NCI-H82 (cell line): ENCODE measurements around the gene HEYL.
A peak's percentile ranks its signal among the peaks of the same experiment; 100 is the strongest.

Experiments
- DNase-seq: peaks from one replicate; lab custom pipeline; 2025; lab: John Stamatoyannopoulos, UW

Gene HEYL

DNA sequence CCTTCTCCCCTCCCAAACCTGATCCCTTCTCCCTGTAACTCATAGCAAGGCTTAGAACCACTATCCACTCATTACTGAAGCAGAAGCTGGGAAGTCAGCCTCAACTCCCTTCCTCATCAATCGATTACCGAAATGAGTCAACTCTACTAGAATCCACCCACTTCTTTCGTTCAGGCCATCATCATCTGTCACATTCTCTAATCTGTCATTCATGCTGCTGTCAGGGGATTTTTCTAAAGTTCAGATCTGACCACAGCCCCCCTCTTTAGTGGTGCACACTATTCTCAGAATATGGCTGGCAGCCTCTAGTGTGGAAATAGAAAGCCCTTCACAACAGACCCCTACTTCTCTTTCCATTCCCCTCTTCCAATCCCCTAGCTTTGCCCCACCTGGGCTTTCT, 27.3 kb upstream of the HEYL start:
- DNase-seq = no peak

DNA sequence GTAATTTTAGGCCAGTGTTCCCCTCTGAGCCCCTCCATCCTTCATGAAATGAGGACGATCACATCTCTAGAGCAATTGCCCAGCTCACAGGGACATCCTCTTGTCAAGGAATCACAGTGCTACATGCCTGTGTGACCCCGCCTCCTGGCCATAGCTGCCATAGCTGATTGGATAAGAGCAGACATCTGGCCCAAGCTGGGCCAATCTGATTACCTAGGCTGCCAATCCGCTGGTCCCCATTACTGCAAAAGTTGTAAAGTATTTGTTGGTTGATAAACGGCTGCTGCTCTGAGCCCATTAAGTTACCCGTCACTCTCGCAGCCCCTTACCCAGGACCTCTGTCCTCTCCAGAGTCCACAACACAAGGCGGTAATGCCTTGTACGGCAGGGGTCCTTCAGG, 24.1 kb upstream of the HEYL start:
- peak; percentile 73 for DNase-seq

DNA sequence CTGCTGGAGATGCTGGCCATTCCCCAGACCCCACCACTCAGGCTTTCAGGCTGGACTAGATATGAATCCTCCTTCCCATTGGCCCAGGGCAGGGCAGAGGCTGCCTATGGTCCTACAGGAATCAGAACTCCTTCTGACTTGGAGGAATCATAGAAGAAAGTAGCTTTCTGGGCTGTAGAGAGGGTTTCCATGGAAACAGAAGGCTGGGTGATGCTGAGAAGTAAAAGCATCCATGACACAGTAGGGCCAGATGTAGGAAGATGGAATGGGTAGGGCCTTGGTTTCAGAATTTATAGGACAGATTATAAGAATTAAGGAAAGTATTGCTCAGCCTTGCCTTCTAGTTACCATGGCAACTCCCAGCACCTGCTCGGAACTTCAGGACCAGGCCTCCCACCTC, 23.4 kb upstream of the HEYL start:
- DNase-seq = no peak

DNA sequence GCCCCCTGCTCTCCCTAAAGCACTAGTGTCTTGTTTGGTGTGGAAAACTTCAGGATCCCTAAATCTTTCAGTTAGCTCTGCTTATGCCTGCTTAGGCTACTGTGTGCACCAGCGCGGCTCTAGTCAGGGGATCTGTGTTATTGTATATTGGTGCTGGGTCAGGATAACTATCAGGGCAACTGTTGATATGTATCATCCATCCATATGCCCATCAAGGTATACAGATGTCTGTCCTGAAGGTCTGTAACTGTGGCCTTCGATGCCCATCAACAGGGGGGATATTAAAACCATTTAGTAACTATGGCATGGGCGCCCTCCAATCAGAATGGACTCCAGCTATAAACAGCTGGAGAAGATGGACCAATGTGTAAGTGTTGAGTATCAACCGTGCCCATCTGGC, 20.1 kb upstream of the HEYL start:
- no peak for DNase-seq

DNA sequence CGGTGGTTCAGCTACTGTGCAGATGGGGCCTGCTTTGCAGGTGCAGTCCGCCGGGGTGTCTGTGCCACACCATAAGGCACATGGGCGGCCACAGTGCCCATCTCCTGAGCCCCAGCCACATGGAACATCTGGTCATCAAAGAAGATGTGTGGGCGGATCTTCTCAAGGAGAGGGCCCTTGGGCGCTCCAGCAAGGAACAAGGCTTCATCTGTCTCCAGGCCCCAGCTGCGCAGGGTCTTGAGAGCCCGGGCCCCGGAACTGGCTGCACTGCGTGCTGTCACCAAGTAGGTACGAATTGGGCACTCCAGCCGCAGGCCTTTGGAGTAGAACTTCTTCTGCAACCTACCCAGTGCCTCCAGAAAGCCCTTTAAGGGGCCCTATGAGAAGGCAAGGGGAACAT, 19.7 kb upstream of the HEYL start:
- no peak for DNase-seq

DNA sequence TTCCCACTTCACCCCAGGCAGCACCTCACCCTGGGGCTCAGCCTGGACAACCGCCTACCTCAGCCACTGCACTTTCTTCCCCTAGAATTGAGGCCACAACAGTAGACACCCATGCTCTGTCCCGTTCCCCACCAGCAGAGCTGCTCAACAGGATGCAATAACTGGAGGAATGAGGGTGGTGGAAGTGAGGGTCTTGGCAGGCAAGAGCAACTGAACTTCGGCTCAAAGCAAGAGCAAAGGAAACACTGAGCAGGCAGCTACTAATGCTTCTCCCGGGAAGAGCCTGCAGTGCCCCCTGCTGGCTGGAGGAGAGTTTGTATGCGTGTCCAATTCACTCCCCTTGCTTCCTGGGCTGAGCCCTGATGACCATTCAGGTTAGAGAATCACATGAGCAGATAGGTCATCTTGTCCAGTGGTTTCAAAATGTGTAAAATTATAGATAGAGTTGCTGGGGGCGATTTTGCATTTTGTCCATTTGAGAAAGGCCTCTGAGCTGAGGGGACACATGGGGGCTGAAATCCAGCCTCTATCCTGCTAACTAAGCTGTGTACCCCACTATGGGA, 18.6 kb upstream of the HEYL start:
- peak; percentile 87 for DNase-seq

DNA sequence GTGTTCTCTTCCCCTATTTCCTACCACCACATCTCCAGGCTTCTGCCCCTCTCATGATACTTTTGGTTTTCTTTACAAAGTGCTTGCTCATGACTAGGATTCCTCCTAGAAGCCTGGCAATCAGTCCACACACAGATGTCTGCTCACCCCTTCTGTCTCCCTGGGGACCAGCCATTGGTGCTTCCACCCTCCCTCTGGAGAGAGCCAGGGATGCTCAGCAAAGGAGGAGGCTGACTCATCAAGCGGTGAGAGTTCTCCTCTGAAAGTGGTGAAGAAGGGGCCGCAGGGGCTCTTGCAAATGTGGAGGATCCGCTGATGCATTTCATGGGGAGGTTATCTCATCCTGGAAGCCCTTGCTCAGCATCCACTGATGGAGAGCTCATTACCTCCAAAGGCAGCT, 18.0 kb upstream of the HEYL start:
- peak; percentile 14 for DNase-seq

DNA sequence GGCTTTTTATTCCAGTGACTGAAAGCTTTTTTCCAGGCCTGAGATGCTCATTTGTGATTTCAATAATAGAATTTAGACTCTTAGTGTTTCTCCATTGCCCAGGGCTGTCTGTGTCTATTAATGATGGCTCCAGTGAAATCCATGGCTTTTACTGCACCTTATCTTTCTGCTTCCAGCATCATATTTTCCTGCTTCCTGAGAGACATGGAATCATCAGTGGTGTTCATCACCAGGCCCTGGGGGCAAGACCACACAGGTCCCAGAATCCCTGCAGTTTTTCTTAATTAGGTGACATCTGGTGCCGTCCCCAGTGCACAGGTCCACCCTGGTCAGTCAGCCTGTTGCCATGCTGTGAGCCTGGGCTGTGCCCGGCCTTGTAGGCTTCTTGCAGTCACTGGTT, 16.9 kb upstream of the HEYL start:
- DNase-seq = no peak

DNA sequence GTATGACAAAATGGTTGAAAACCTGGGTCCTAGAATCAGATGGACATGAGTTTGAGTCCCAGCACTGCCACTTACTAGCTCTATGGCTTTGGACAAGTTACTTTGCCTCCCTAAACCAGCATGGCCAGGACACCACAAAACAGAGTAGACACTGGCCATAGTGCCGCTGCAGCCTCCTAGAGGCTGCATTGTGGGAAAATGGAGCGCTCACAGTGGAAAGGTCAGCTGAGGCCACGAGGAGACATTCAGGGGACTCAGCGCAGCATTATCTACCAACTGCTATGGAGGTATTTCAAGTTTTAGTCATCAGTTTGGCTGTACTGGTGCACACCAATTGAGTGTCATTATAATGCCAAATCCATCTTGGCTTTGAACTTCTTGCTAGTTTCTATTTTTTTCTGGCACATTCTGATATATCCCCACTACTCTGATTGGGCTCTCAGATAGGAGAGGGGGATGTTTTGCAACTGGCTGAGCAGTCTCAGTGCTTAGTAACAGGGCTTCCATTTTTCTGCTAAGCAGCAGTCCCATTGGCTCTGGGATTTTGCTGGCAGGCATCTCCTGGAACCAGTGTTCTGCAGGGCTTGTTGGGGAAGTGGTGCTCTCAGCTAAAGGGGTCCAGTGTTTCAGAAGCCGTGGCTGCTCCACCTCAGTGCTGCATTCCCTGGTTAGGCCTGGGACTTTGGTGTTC, 16.3 kb upstream of the HEYL start:
- no peak for DNase-seq

DNA sequence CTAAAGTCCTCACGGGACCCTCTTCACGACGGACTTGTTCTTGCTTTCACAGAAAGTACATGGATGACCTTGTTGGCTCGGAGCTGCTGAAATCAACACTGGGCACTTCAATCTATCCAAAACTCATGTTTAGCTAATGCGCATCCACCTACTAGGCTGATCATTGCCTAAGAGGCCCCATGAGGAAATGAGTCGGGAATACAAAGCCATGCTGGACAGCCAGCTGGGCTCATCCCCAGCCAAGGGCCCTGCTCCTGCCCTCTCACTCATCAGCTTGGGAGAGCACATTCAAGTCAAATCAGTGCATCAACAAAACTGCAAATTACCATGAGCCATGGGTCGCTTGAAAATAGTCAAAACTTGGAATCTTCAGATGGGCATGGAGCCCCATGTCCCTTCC, 14.8 kb upstream of the HEYL start:
- DNase-seq = no peak

DNA sequence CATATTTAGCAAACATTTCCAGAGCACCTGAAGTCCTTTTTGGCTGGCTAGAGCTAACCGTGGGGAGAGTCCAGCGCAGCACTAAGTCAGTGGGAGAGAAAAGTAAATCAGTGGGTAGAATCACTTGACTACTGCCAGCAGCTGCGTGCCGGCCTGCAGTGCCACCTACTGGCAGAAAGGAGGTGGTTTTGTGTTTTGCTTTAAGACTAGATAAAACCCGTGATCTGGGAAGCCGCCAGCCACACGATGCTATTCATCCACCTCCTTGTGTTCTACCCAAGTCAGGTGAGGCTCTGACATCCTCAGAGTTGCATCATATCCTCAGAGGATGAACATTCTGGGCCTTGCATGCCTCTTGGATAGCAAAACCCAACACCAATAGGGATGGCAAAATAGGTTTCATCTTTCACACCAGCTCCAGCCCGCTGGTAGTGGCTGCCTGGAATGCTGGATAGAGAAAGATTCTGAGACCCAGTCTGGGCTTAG, 14.1 kb upstream of the HEYL start:
- peak; percentile 83 for DNase-seq

DNA sequence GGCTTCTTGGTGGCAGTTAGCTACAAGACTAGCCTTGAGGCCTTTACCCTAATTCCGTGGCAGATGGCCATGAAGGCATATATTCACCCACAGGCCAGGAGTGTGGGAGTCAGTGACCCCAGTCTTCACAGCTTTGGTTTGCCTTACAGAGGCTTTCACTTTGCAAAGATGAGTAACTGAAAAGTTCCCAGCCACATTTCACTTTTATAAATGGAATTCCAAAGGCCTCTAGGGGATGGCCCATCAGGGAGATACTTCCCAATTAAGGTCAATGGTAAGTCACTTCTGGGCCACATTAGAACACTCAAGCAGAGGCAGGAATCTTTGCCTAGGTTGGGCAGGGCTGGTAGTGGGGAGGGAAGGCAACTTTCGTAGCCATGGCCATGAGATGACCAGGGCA, 13.1 kb upstream of the HEYL start:
- no peak for DNase-seq

DNA sequence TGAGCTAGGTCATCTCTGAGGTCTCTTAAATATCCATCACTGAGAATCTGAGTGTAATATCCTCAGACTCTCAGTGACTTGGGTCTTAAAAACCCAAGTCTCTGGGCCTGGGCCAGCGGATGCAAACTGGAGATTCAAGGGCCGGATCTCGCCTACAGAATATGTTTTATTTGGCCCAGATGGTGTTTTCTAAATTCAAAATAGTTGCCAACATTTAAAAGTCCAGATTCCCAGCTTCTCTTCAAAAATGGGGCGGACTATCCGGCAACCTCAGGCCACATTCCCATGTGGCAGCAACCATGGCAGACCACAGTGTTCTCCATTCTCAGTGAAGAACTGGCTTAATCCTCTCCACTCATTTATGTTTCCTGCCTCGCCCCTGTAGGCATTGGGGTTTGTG, 12.7 kb upstream of the HEYL start:
- DNase-seq = no peak

DNA sequence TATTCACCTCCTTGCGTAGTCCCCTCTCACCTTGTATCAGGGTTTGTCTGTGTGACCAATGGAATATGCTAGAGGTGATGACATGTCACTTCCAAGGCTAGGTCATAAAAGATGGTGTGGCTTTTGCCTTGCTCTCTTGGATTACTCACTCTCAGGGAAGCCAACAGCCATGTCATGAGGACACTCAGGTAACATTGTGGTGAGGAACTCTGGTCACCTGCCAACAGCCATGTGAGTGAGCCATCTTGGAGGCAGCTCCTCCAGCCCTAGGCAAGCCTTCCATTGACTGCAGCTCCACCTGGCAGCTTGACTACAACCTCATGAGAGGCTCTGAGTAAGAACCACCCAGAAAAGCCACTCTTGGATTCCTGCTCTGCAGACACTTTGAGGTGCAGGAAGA, 11.0 kb upstream of the HEYL start:
- DNase-seq = no peak

DNA sequence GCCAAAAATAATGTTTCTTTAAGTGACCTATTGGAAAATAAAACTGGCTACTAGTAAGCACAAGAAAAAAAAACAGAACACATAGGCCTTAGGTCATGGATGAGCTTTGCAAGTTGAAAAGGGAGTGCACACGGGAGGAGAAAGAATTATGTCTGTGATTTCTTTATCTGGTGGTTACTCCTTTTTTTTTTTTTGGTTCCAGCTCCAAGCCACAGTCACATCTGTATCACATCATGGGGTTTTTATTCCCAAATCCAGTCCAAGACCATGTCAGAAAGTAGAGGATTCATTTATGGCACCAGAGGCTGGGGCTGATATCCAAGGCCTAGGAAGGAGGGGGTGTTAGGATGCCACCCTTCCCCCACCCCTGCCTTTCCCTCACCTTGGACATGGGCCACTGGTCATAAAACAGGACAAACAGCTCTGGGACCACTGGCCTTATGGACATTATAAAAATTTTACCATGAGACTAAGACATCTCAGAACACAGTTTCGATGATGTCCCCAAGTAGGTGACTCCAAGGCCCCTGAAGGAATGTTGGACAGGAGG, 10.3 kb upstream of the HEYL start:
- no peak for DNase-seq

DNA sequence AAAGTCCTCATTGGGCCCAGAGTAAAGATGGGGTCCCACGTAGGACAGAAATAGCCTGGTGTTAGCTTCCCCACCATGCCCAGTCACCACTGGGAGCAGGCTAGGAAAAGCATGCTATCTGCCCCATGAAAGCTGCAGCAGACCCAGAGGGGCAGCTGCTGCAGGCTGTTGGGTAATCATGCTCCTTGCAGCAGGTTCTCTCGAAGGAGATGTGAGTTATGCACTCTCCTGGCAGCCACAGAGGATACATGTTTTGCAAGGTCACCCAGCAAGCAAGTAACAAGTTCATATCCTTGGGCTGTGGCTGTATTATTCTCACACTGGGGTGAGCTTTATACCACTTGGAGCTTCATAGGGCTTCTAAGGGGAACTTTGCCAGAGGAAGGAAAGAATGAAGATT, 9.1 kb upstream of the HEYL start:
- DNase-seq = no peak

DNA sequence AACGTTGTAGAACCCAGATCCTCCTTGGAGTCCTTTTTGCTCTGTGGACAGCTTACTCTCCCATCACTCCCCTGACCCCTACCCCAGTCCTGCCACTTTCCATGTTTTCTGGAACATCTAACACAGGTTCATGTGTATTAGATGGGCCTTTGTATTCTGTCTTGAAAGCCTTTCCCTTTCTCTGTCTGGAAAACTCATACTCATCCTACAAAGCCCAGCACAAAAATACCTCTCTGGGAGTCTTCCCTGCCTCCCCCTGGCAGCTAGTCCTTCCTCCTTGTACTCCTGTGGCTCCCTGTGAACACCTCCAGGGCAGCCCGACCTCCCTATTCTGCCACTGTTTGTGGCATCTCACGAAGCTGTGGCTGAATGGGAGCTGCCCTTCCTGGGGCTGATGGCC, 7.8 kb upstream of the HEYL start:
- DNase-seq = no peak

DNA sequence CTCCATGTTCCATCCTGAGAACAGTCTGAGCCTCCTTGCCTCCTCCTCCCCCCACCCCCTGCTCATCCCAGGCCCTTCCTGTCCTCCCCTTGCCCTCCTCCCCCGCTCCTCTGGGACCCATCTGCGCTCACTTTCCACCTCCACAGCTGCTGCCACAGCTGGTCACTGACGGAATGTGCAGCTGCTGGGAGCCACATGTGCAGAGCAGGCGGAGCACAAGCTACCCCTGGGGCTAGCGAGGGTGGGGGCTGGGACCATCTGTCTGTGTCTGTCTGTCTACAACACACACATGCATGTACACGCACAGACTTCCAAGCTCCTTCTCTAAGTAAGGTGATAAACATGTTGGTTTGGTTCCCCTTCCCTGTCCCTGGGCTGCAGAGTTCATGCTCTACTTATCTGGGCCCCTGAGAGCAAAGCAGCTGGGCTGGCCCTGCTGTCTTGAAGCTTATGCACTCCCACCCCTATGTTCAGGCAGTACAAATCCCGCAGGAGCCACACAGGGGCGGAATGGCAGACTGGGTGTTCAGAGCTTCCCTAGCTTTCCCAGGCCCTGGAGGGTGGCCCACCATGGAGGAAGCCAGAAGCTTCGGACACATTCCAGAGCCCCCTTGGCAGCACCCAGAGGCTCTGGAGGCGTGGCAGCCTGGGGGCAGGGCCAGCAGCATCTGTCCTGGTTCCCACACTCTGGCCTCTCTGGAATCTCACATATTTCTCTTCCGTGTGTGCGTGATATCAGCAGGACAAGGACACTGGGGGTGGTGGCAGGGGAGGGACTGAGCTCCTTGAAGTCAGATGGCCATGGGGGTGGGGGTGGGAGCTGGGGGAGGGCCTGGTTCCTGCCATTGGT, 7.0 kb upstream of the HEYL start:
- DNase-seq = peak; percentile 91

DNA sequence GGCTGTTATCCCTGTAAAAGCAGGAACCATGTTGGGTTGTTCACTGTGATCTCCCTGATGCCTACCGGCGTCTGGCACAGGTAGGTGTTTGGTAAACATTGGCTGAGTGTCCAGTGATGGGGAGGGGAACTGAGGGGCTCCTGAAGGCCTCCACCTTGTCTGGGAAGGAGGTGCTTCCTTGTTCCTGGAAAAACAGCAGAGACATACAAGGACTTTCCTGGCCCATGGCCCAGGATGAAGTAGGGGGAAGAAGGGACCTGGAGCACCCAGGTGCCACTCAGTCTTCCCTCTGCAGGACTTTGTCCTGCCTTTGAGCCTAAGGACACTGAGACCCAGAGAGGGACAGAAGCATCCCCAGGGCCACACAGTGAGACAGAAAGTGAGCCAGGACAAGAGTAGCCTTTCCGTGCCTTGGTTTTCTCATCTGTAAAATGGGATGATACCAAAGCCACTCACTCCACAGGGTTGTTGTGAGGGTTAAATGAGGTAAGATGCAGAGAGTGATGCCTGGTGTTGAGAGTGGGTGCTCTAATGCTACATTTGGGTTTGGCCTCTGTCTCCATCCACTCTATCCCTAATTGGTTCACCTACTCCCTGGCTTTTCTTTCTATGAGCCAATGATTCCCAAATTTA, 6.1 kb upstream of the HEYL start:
- DNase-seq = no peak

DNA sequence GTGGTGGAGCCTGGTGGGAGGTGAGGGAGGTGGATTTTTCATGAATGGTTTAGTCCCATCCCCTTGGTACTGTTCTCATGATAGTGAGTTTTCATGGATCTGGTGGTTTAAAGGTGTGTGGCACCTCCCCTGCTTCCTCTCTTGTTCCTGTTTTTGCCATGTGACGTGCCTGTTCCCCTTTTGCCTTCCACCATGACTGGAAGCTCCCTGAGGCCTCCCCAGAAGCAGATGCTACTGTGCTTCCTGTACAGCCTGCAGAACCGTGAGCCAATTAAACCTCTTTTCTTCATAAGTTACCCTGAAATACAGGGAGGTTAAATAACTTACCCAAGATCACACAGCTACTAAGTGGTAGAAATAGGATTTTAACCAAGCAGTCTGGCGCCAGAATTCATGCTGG, 4.3 kb upstream of the HEYL start:
- no peak for DNase-seq

DNA sequence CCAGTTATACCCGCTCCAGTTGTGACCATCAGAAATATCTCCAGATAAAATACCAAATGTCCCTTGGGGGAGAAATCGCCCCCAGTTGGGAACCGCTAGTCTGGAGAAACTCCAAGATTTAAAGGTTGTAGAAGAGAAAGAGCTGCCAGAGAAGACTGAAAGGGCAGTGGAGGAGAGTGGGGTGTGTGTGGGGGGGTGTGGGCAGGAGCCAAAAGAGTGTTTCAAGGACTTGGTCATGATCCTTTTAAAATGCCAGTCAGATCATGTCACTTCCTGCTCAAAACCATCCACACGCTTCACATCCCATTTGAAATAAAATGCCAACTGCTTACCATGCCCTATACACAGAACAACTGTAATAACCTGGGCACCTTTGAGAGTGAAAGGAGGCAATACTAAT, 3.4 kb upstream of the HEYL start:
- no peak for DNase-seq

DNA sequence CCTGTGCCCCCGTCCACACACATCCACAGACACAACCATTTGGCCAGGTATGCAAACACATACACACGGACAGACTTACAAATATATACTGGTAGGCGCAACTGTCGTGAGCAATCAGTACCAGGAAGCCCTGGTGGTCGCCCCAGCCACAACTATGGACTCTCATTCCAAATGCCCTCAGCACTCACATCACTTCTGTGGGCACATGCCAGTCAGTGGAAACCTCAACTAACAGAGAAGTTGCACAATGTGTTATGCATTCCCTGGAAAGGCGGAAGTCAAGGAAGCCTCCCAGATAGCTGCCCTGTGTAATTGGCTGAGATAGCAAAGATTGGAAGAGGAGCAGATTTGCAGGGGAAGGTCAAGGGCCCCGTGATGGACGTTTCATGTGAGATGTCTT, 1.4 kb upstream of the HEYL start:
- DNase-seq = no peak

DNA sequence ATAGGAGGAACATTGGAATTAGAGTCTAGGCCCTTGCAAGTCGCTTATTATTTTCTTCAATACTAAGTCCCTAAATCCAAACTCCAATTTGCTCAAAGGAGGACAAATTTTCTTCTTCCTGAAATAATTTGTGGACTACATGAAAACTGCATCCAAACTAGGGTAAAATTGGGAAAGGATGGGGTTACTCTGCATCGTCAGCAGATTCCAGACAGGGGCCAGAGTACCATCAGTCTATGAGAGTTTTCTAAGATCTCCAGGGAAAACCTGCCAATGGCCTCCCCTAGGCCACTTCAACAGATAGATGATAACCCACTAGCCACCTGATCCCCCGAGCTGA, 508 bp downstream of the HEYL start:
- DNase-seq = no peak
